C4-2B (cell line): ENCODE data around the gene GBP2.
"Not testable (repeated sequence)": the region's sequence is repeated elsewhere in the genome, so short reads cannot be mapped to it uniquely, and the experiment has no call there.

Experiments
- H3K27ac ChIP-seq: fragments of 450-650 bp; 2 replicates; pipeline ENCODE4 v1.5.1; 2017
- ZFX ChIP-seq: fragments of 450-650 bp; IDR thresholded peaks from 2 replicates; pipeline ENCODE4 v1.6.1; 2017
- TF ChIP-seq, protein P1 (sequence below): fragments of 450-650 bp; conservative IDR thresholded peaks from 2 replicates; pipeline ENCODE4 v1.5.1; 2017; ENCODE audit warnings: mild to moderate bottlenecking

Gene GBP2

GRCh38 chr1:89146721-89147120 is 20.8 kb upstream of the GBP2 start:
- H3K27ac ChIP-seq, result no peak overlapping the region
- TF ChIP-seq, protein P1, sequence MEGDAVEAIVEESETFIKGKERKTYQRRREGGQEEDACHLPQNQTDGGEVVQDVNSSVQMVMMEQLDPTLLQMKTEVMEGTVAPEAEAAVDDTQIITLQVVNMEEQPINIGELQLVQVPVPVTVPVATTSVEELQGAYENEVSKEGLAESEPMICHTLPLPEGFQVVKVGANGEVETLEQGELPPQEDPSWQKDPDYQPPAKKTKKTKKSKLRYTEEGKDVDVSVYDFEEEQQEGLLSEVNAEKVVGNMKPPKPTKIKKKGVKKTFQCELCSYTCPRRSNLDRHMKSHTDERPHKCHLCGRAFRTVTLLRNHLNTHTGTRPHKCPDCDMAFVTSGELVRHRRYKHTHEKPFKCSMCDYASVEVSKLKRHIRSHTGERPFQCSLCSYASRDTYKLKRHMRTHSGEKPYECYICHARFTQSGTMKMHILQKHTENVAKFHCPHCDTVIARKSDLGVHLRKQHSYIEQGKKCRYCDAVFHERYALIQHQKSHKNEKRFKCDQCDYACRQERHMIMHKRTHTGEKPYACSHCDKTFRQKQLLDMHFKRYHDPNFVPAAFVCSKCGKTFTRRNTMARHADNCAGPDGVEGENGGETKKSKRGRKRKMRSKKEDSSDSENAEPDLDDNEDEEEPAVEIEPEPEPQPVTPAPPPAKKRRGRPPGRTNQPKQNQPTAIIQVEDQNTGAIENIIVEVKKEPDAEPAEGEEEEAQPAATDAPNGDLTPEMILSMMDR, result no peak
- TF ChIP-seq ZFX, result no peak

GRCh38 chr1:89143484-89143883 is 17.6 kb upstream of the GBP2 start:
- TF ChIP-seq, protein P1, result no peak
- no peak for TF ChIP-seq ZFX

DNA sequence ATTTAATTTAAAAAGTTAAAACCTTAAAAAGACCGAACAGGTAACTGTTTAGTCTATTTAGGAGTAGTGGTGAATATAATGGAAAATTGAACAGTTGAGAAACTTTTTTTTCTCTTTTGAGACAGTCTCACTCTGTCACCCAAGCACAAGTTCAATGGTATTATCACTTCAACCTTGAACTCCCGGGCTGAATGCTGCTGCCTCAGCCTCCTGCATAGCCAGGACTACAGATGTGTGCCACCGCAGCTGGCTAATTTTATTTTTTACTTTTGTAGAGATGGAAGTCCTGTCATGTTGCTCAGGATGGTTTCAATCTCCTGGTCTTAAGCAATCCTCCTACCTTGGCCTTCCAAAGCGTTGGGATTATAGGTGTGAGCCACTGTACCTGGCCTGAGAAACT is 16.2 kb upstream of the GBP2 start:
- TF ChIP-seq, protein P1, result no peak
- no peak for TF ChIP-seq ZFX
- no peak overlapping the region for H3K27ac ChIP-seq

More at GRCh38 chr1:89143484-89143883, 17.6 kb upstream of the GBP2 start:
- no peak overlapping the region for H3K27ac ChIP-seq

DNA sequence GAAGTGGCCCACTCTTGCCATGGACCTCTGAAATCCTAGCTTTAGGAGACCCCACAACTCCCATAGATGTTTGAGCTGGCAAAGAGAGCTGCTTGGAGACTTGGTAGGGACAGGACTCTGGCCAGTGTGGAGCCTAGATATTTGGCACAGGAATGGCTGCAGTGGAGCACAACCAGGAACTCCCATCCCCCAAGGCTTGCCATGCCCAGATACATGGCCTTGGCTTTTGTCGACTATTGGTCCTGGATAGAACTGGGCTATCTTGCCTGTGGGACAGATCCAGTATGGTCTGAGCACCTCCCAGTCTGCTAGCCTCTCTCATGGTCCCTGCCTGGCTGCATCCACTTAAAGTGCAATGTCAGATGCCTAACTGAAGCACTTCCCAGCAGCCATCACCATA is 7.8 kb upstream of the GBP2 start:
- TF ChIP-seq, protein P1, result no peak
- TF ChIP-seq ZFX, result no peak
- no peak overlapping the region for H3K27ac ChIP-seq

- no peak for TF ChIP-seq ZFX
- TF ChIP-seq, protein P1, result no peak
Observed at GRCh38 chr1:89130716-89131115, 4.8 kb upstream of the GBP2 start.

GRCh38 chr1:89129911-89130310 is 4.0 kb upstream of the GBP2 start:
- H3K27ac ChIP-seq, result no peak overlapping the region
- no peak for TF ChIP-seq ZFX
- TF ChIP-seq, protein P1, result no peak

More at GRCh38 chr1:89130716-89131115, 4.8 kb upstream of the GBP2 start:
- no peak overlapping the region for H3K27ac ChIP-seq

- H3K27ac ChIP-seq, result not testable (repeated sequence)
Observed at GRCh38 chr1:89128003-89128458, 2.1 kb upstream of the GBP2 start.

- H3K27ac ChIP-seq, result not testable (repeated sequence)
Observed at GRCh38 chr1:89126602-89127565, 970 bp upstream of the GBP2 start.
